Measurements from ENCODE around the gene SYNRG. TPM values are rescaled to one million over a fixed set of nuclear protein-coding genes. Genes with fewer than 3 reads are reported as not detected.
A peak's percentile ranks its signal among the peaks of the same experiment; 100 is the strongest.

Gene SYNRG
- total RNA-seq, 2 donors from 2014 or later = 63.8 to 64.1 TPM

DNA sequence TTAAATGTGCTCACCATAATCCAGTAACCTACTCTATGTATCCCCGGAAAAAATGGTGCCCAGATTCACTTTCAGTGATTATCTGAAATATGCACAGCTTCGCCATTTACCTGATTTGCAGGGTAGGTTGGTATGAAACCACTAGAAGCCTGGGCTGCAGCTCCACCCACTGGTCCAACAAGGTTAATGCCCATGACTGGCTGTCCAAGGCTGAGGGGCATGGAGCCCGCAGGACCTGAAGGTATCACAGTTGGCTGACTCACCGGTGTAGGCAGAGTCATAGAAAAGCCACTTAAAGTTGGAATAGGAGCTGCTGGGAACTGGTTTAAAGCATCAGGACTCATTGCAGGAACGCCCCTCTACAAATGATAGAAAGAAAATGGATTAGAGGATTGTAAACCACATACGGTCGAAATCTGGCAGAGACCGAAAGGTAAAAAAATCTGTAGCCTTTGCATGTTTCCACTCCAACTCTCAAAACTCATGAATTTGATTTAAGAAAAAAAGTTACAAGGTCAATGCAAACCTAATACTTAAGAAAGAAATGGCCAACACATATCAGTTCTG, 38.6 kb downstream of the SYNRG start:
- Mint-ChIP-seq H3K4me1 (peaks cover 15% of the 10 kb centered on the region), H3K36me3 (ENCODE audit: low read depth) (peaks cover 92% of the 10 kb centered on the region), H3K9me3 (no peaks in the 10 kb centered on the region), H3K27me3 (no peaks in the 10 kb centered on the region), H3K4me3 (no peak overlapping the region), H3K27ac (no peak overlapping the region)
- peak; percentile 68 for ATAC-seq (replicated peaks)

GRCh38 chr17:37568350-37569053, 40.7 kb downstream of the SYNRG start:
- no peaks in the 10 kb centered on the region for H3K27me3 Mint-ChIP-seq
- H3K4me3 Mint-ChIP-seq = no peak overlapping the region
- H3K9me3 Mint-ChIP-seq = no peaks in the 10 kb centered on the region
- peak overlapping the region; percentile 58 for H3K27ac Mint-ChIP-seq
- peaks cover 14% of the 10 kb centered on the region for H3K4me1 Mint-ChIP-seq
- H3K36me3 Mint-ChIP-seq (ENCODE audit: low read depth) = peaks cover 90% of the 10 kb centered on the region
- ATAC-seq (replicated peaks) = no peak

- Mint-ChIP-seq H3K4me3 (no peak overlapping the region), H3K36me3 (ENCODE audit: low read depth) (peaks cover 90% of the 10 kb centered on the region), H3K27me3 (no peaks in the 10 kb centered on the region), H3K4me1 (peaks cover 14% of the 10 kb centered on the region), H3K9me3 (no peaks in the 10 kb centered on the region), H3K27ac (peak overlapping the region; percentile 2)
- ATAC-seq (replicated peaks) = no peak
Measured at GRCh38 chr17:37567538-37567937, 41.7 kb downstream of the SYNRG start.

DNA sequence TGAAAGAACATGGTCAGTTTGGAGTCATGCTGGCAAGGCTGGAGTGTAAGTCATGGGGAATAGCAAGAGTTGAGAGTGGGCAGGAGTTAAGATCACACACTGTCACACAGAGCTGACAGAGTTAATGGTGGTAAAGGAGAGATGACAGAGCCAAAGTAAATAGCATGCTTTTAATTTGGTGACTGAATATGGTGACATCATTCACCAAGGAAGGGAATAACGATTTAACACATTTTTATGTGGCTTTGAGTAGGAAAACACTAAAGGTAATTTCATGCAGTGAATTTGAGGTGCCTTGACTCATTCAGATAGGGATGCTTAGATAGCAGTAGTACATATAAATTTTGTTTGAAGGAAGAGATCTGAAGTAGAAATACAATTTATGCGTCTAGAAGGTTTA, 42.1 kb downstream of the SYNRG start:
- peaks cover 90% of the 10 kb centered on the region for H3K36me3 Mint-ChIP-seq (ENCODE audit: low read depth)
- peaks cover 17% of the 10 kb centered on the region for H3K4me1 Mint-ChIP-seq
- H3K4me3 Mint-ChIP-seq = no peak overlapping the region
- no peaks in the 10 kb centered on the region for H3K27me3 Mint-ChIP-seq
- no peak for ATAC-seq (replicated peaks)
- H3K27ac Mint-ChIP-seq = peak overlapping the region; percentile 2
- no peaks in the 10 kb centered on the region for H3K9me3 Mint-ChIP-seq

- peak; percentile 43 for ATAC-seq (replicated peaks)
Measured at GRCh38 chr17:37564252-37564651, 45.0 kb downstream of the SYNRG start.

DNA sequence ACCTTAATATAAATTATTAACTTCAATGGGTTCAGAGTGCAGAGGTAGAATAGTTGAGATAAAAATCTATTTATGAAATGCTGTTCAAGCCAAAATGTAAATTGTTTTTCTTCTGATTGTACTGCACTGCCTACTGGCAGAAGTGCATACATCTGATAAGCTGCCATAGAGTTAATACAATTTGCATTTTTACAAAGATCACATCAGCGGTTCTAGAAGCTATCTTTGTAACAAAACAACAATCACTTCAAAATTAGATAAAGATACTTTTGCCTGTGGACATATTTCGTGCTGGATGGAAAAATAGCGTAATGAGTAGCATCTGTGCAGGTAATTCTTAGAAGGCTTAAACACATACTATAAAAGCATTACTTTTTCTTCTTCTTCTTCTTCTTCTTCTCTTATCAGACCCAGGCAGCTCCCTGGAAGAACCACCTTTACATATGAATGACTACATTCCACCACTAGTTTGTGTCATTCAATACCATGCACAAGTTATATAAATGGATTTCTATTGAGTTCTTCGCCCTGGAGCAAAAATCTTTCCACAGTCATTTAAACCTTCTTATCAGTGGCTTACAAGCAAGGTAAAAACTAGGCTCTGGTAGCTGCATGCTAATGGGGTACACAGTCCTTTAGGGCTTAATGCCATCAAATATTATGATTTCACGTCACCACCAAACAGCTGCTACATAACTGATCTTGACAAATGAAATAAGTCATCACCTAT, 47.0 kb downstream of the SYNRG start:
- Mint-ChIP-seq H3K4me1 (peaks cover 17% of the 10 kb centered on the region), H3K27ac (no peak overlapping the region), H3K4me3 (no peak overlapping the region), H3K27me3 (no peaks in the 10 kb centered on the region), H3K9me3 (no peaks in the 10 kb centered on the region), H3K36me3 (ENCODE audit: low read depth) (peaks cover 91% of the 10 kb centered on the region)
- ATAC-seq (replicated peaks) = no peak

More at GRCh38 chr17:37564252-37564651, 45.0 kb downstream of the SYNRG start:
- Mint-ChIP-seq H3K4me3 (no peak overlapping the region), H3K4me1 (peaks cover 18% of the 10 kb centered on the region), H3K27ac (peak overlapping the region; percentile 56), H3K36me3 (ENCODE audit: low read depth) (peaks cover 91% of the 10 kb centered on the region), H3K27me3 (no peaks in the 10 kb centered on the region), H3K9me3 (no peaks in the 10 kb centered on the region)

DNA sequence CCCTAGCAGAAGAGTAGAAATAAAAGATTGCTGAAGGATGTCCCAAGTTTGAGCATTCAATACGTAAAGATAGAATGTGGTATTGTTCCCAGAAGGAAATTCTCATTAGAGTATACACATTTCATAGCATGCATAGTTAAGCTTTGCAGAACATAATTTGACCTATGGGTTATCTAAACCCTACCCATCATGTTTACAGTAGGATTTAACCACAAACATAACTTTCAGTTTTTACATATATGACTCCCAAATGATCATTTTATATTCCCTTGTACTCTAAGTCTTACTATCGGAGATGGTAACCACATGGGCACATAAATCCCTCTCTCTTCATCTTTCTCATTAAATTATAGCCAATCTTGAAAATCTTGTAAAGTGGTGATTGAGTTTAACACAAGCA, 50.9 kb downstream of the SYNRG start:
- H3K27me3 Mint-ChIP-seq = no peaks in the 10 kb centered on the region
- peaks cover 91% of the 10 kb centered on the region for H3K36me3 Mint-ChIP-seq (ENCODE audit: low read depth)
- ATAC-seq (replicated peaks) = no peak
- no peak overlapping the region for H3K4me3 Mint-ChIP-seq
- H3K27ac Mint-ChIP-seq = no peak overlapping the region
- peaks cover 5% of the 10 kb centered on the region for H3K4me1 Mint-ChIP-seq
- H3K9me3 Mint-ChIP-seq = no peaks in the 10 kb centered on the region

DNA sequence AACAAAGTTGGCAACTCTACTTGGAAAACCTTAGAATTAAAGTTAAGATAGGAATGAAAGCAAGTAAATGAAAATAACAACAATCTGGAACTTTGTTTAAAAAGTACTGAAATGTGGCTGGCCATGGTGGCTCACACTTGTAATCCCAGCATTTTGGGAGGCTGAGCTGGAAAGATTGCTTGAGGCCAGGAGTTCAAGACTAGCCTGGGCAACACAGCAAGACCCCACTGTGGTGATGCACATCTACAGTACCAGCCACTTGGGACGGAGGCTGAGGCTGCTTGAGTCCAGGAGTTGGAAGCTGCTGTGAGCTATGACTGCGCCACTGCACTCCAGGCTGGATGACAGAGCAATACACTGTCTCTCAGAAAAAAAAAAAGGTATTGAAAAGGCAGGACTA, 51.7 kb downstream of the SYNRG start:
- ATAC-seq (replicated peaks) = no peak
- Mint-ChIP-seq H3K27ac (no peak overlapping the region), H3K9me3 (no peaks in the 10 kb centered on the region), H3K36me3 (ENCODE audit: low read depth) (peaks cover 91% of the 10 kb centered on the region), H3K4me1 (peaks cover 12% of the 10 kb centered on the region), H3K4me3 (no peak overlapping the region), H3K27me3 (no peaks in the 10 kb centered on the region)

GRCh38 chr17:37555386-37555785, 53.8 kb downstream of the SYNRG start:
- H3K27me3 Mint-ChIP-seq = no peaks in the 10 kb centered on the region

GRCh38 chr17:37553401-37553966, 55.7 kb downstream of the SYNRG start:
- no peaks in the 10 kb centered on the region for H3K27me3 Mint-ChIP-seq
- peak overlapping the region; percentile 81 for H3K27ac Mint-ChIP-seq
- no peaks in the 10 kb centered on the region for H3K9me3 Mint-ChIP-seq
- no peak for ATAC-seq (replicated peaks)
- no peak overlapping the region for H3K4me3 Mint-ChIP-seq
- peaks cover 25% of the 10 kb centered on the region for H3K4me1 Mint-ChIP-seq
- H3K36me3 Mint-ChIP-seq (ENCODE audit: low read depth) = peaks cover 90% of the 10 kb centered on the region

More at GRCh38 chr17:37555386-37555785, 53.8 kb downstream of the SYNRG start:
- no peak for ATAC-seq (replicated peaks)
- peaks cover 25% of the 10 kb centered on the region for H3K4me1 Mint-ChIP-seq
- no peak overlapping the region for H3K4me3 Mint-ChIP-seq
- peaks cover 91% of the 10 kb centered on the region for H3K36me3 Mint-ChIP-seq (ENCODE audit: low read depth)
- H3K27ac Mint-ChIP-seq = no peak overlapping the region
- H3K9me3 Mint-ChIP-seq = no peaks in the 10 kb centered on the region

GRCh38 chr17:37551788-37552187, 57.4 kb downstream of the SYNRG start:
- ATAC-seq (replicated peaks) = no peak
- H3K9me3 Mint-ChIP-seq = no peaks in the 10 kb centered on the region
- no peak overlapping the region for H3K4me3 Mint-ChIP-seq
- no peaks in the 10 kb centered on the region for H3K27me3 Mint-ChIP-seq
- peaks cover 89% of the 10 kb centered on the region for H3K36me3 Mint-ChIP-seq (ENCODE audit: low read depth)
- peak overlapping the region; percentile 81 for H3K27ac Mint-ChIP-seq
- H3K4me1 Mint-ChIP-seq = peaks cover 25% of the 10 kb centered on the region

DNA sequence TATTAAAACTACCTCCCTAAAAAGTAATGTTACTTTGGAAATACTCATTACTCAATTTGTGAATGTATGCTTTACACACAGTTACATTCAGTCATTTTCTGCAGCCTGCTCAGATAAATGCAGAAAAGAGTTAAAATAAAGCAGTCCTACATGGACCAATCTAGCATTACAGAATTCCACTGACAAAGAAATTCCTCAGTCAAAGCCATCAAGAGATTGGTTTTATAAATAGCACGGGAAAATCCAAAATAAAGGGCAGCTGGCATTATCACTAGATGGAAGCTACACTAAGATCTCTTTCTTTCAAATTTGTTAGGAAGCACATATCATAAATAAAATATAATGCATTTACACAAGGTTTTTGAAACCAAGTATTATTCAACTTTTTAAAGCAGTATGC, 61.2 kb downstream of the SYNRG start:
- no peak overlapping the region for H3K4me3 Mint-ChIP-seq
- H3K36me3 Mint-ChIP-seq (ENCODE audit: low read depth) = peaks cover 94% of the 10 kb centered on the region
- H3K27ac Mint-ChIP-seq = peak overlapping the region; percentile 70
- ATAC-seq (replicated peaks) = no peak
- H3K9me3 Mint-ChIP-seq = no peaks in the 10 kb centered on the region
- no peaks in the 10 kb centered on the region for H3K27me3 Mint-ChIP-seq
- peaks cover 21% of the 10 kb centered on the region for H3K4me1 Mint-ChIP-seq

GRCh38 chr17:37546302-37546701, 62.9 kb downstream of the SYNRG start:
- peaks cover 4% of the 10 kb centered on the region for H3K4me1 Mint-ChIP-seq

DNA sequence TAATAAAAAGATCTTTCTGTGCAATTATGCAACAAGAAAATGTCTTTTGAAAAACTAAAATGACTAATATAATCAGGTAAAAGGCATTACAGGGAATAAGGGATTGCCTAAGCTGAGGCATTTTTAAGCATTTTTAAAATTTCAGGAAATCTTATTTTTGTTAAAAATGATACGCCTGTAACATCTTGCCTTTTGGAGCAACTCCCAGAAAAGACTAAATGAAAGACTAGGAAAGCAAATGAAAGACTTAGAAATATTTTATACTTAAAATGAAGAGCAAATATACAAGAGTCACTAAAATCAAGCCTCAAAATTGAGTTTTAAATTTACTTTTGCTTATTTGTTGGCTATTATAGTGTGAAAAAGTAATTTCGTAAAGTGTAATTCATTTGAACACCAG, 63.7 kb downstream of the SYNRG start:
- Mint-ChIP-seq H3K27ac (no peak overlapping the region), H3K4me1 (no peaks in the 10 kb centered on the region), H3K4me3 (no peak overlapping the region), H3K36me3 (ENCODE audit: low read depth) (peaks cover 94% of the 10 kb centered on the region), H3K9me3 (no peaks in the 10 kb centered on the region), H3K27me3 (no peaks in the 10 kb centered on the region)
- no peak for ATAC-seq (replicated peaks)

More at GRCh38 chr17:37546302-37546701, 62.9 kb downstream of the SYNRG start:
- Mint-ChIP-seq H3K36me3 (ENCODE audit: low read depth) (peaks cover 94% of the 10 kb centered on the region), H3K27ac (peak overlapping the region; percentile 7), H3K27me3 (no peaks in the 10 kb centered on the region), H3K9me3 (no peaks in the 10 kb centered on the region), H3K4me3 (no peak overlapping the region)
- ATAC-seq (replicated peaks) = no peak

Measured in activated T-helper 17 cell treated with anti-CD3 and anti-CD28 coated beads, Interleukin-2, amount 50 U/mL, for 72 hours (primary cell).